GM19395 (cell line): ENCODE results near the gene APOBR.
"Not testable (repeated sequence)": the region's sequence is repeated elsewhere in the genome, so short reads cannot be mapped to it uniquely, and the experiment has no call there.

Experiments
- ATAC-seq: cut with Tn5 transposase; IDR thresholded peaks from one replicate; pipeline ENCODE4 v1.9.1; 2021; ENCODE audit warnings: mild to moderate bottlenecking, moderate library complexity; ENCODE audit not compliant: unreplicated experiment

APOBR gene, protein sequence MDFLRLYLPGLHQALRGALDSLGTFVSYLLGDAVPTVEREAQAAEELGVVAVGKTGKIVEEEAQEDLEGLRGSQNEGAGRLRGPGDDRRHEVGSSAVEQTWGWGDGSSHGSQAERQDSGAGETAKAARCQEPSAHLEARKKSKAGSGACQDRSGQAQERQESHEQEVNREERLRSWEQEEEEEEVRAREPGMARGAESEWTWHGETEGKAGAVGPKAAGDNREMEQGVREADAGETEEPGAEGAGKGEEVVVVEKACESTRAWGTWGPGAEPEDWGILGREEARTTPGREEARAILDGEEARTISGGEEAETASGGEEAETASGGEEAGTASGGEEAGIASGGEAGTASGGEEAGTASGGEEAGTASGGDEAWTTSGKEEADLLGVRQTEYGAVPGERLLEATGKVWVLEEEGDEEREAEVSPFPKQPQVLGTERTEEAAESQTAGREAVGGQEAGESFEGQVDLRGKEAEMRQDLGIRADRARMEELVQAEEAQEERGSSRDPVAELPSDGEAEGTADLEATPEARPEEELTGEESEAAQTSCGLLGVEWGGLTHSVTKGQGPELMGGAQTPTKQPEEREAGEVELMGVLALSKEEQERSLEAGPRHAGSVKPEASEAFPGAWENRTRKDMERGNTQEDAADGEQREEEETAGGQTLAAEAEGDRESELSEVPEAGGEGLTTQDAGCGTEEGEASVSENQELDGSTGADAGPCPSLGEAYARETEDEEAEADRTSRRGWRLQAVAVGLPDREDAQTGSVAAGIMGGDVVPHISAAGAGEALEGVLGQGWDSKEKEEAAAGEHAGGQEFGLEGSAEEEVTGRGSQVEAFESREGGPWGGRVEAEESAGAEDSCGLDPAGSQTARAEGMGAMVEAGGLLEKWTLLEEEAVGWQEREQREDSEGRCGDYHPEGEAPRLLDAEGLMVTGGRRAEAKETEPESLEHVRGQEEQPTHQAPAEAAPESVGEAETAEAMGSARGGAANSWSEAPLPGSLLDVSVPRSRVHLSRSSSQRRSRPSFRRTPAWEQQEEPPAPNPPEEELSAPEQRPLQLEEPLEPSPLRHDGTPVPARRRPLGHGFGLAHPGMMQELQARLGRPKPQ

DNA sequence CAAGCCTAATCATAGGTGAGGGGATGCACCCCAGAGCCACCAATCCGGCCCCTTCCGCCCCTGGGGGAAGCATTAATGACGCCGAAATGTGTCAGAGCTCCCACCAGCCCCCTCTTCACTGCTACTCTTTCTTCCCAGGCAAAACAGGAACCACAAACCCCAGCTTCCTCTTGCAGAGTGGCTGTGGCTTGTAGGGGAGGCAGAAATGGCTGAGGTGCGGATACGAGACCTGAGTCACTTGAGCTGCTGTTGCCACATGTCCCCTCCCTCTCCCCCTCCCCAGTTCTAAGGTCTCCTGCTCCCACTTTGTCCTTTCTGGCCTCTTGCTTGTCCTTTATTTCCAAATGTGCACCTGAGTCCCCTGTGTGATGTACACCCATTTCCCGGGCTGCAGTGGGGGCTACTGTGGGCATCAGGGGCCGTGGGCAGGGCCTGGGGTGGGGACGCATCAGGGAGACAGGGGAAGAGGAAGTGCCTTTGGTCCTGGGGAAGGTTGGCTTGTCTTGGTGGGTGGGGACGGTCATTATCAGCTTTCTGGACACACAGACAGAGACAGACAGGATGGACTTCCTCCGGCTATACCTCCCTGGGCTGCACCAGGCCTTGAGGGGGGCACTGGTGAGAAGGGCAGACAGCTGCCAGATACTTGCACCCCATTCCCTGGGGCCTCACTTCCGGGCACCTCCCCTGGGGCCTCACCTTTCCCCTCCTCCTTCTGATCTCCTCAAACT lies at the start of gene APOBR:
TSS of gene APOBR (plus strand) at position 523 of the 731 bp plus-strand sequence. CDS start at position 562, 39 bp downstream.
- ATAC-seq: peak; percentile 60

DNA sequence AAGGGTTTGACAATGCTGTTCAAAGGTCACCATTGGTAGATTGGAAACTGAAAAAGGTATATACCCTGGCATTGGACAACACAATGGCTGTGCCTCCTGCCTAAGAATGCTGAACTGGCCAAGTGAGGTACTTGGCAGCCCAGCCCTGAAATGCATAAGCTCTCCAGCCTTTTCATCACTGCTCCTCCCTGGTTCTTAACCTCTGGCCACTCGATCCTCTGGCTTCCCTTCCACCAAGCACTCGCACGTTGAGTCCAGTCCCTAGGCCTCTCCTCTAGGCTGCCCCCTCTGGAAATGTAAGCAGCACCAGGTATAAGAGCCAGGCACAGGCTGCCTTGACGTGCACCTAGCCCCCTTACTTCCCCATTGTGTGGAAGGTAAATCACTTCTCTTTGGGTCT lies 48.1 kb upstream of the APOBR start:
- not testable (repeated sequence) for ATAC-seq

DNA sequence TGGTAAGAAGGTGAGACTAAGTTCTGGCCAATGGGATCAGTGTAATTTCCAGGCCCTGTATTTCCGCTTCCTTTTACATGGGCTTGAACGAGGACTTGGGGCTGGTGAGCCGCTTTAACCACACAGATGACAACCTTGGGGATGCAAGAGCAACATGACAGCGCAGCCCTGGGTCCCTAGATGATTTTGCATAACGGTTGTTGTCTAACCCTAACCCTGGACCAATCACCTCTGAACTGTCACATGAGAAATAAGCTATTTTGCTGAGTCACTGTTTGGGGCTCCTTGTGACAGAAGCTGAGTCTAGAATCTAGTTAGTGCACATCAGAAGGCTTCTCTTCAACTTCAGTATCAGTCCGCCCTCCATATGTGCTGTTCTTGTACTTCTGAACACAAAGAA lies 47.4 kb upstream of the APOBR start:
- not testable (repeated sequence) for ATAC-seq

DNA sequence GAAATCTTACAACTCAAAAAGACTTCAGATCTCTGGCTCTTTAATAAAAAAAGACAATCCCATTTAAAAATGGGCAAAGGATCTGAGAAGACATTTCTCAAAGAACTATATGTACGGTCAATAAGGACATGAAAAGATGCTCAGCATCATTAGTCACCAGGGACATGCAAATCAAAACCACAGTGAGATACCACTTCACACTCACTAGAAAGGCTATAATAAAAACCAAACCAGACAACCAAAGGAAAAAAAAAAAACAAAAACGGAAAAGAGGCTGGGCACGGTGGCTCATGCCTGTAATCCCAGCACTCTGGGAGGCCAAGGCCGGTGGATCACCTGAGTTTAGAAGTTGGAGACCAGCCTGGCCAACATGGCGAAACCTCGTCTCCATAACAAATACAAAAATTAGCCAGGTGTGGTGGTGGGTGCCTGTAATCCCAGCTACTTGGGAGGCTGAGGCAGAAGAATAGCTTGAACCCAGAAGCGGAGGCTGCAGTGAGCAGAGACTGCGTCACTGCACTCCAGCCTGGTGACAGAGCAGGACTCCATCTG lies 20.7 kb upstream of the APOBR start:
- ATAC-seq: no peak

DNA sequence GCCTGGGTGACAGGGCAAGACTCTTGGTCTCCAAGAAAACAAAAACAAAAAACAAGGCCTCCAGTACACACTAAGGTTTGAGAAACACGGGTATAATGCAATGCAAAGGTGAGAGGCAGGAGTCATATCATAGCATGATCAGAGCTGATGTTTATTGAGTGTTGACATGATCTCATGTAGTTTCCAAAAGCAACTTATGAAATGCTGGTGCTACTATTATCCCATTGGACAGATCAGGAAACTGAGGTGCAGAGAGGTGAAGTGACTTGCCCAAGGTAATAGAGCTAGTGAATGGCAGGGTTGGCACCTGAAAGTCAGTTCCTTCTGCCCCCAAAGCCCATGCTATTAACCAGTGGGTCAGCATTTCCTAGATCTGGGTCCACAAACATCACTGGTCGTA lies 19.2 kb upstream of the APOBR start:
- no peak for ATAC-seq

DNA sequence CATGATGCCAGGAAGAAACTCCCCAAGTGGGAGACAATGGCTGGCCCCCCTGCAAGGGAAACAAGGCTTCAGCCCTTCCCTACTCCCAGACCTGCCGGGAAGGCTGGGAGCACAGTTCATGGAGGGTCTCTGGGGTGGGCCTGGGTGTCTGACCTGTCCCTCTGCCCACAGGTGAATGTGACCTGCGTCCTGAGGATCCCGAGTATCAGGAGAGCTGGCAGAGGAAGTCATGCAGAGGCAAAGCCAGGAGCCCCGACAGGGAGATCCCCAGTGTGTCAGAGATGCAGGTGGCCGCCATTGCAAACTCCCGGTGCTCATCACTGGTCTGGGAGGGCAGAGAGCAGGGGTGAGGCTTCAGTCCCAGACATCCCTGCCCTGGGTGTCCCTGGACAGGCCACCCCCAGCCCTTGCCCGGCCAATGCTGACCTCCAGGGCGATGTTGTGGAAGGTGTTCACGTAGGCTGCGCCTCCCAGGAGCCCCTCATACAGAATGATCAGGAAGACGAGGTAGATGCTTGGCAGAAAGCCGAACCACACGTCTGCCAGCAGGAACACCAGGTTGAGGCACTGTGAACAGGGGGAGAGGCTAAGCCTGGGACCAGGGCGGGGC lies 17.0 kb upstream of the APOBR start:
- ATAC-seq: no peak

DNA sequence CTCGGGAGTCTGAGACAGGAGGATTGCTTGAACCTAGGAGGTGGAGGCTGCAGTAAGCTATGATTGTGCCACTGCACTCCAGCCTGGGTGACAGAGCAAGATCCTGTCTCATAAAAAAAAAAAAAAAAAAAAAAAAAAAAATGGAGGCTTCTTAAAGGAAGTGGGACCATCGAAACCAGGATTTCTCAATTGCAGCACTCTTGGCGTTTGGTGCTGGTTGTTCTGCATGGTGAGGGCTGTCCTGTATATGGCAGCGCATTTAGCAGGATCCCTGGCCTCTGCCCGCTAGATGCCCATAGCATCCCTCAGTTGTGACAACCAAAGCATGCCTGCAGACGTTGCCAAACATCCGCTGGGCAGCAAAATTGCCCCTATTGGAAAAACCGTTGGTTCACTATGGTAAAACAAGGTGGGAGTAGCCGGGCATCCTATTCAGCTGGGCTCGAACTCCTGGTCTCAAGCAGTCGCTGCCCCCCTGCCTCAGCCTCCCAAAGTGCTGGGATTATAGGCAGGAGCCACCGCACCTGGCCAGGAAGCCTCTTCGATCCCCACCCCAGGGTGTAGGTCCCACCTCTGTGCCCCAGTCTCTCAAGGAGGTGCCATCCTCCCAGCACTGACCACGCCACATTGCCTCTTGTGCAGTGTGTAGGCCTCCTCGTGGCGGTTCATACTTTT lies 15.8 kb upstream of the APOBR start:
- ATAC-seq: no peak

DNA sequence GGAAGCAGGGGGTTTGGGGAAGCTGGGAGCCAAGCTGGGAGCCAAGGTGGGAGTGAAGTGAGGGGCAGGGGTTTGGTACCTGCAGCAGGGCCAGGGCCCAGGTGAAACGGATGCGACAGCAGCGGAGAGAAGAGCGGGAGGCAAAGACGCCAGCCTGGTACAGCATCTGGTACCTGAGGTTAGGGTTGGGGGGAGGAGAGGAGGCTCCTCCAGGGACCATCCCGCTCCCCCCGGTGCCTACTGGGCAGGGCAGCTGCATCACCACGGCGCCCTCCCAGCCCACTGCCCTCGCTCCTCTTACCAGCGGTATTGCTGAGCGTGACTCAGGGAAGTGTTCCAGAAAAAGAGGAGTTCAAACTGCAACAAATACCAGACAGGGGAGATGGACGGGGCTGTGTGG lies 12.4 kb upstream of the APOBR start:
- ATAC-seq: no peak

DNA sequence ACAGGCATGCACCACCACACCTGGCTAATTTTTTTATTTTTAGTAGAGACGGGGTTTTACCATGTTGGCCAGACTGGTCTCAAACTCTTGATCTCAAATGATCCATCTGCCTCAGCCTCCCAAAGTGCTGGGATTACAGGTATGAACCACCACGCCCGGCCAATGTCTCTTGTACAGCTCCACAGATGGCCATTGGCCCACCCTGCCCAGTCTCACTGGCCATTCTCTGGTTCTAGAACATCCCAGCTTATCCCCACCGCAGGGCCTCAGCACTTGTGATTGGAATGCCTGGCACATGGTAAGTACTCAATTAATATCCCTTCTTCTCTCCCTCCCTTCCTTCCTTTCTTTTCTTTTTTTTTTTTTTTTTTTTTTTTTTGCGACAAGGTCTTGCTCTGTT lies 11.1 kb upstream of the APOBR start:
- not testable (repeated sequence) for ATAC-seq

DNA sequence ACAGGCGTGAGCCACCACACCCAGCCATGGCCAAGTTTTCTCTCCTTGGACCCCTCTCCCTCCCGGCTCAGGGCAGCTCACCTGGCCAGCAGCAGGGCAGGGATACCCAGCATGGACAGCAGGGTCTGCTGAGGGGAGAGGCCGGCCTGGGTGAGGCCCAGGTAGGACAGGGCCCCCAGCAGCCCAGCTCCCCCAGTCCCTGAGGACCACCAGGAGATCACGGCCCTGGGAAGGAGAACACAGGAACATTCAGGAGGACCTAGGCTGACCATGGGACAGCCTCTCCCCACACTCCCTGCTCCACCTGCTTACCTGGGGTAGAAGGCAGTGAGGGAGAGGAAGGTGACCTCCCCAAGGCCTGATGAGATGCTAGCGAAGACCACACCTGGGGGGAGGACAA lies 8.2 kb upstream of the APOBR start:
- no peak for ATAC-seq

DNA sequence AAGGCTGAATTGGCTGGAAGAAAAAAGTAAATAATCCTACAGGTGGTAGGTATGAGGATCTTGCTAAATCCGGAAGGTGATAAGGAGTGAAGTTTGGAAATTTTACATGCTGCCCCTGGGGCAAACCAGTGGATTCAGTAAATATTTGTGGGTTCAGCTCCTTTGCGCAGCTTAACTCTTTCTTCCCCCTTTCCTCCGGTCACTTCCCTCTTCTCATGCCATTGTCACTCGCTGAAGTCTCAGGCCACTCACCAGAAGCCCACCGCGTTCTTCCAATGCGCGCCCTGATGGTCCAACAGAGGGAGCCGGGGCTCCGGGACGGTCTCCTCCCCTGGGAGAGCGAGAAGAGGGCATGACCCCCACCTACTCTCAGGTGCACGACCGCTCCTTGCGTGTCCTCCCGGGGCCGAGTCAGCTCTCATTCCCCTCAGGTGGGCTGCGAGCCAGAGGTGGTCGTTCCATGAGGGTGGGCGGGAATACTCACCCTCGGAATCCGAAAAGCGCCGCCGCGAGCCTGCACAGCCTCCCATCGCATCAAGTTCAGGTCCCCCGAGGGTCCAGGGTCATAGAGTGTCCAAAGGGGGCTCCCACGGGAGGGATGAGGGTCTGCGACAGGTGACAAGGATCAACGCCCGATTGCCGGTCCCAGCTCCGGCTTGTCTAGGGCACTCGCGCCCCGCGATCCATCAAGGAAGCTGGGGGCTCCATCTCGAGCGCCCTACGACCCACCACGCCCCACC lies 3.0 kb upstream of the APOBR start:
- ATAC-seq: peak; percentile 4

DNA sequence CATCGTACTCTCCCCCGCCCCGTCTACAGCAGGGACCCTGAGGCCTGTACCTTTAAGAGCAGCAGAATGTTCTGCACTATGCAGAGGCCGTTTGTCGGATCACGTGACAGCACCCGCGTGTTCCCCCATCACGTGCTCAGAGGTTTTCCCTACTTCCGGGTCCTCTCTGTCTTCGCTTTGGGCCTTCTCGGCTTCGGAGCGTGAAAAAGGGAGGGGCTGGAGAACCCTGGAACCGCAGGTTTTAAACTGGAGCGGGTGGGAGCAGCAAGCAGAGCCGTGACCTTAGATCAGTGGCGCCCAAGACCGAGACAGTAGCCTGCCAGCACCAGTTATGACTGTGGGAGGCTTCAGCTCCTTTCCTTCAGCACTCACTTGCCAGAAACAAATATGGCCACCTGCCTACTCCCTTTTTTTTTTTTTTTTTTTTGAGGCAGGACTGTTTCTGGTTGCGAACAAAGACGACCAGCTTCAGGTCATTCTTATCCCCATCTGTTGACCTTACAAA lies 2.4 kb upstream of the APOBR start, which contains the start of gene CLN3:
TSS of gene CLN3 (minus strand) at position 105 of the 505 bp plus-strand sequence. CDS start 315 bp downstream, outside the sequence.
- peak; percentile 75 for ATAC-seq

DNA sequence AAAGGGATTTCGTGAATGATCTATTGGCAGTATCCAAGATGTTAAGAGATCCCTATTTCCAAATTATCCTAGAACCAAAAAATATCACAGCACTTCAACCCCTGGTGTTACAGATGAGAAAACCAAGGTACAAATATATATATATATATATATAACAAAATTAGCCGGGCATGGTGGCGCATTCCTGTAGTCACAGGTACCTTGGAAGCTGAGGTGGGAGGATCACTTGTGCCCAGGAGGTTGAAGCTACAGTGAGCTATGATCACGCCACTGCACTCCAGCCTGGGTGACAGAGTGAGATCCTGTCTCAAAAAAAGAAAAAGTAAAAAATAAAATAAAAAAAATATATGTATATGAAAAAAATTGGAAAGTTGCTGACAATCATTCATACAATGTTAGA lies 1.9 kb upstream of the APOBR start:
- ATAC-seq: no peak

DNA sequence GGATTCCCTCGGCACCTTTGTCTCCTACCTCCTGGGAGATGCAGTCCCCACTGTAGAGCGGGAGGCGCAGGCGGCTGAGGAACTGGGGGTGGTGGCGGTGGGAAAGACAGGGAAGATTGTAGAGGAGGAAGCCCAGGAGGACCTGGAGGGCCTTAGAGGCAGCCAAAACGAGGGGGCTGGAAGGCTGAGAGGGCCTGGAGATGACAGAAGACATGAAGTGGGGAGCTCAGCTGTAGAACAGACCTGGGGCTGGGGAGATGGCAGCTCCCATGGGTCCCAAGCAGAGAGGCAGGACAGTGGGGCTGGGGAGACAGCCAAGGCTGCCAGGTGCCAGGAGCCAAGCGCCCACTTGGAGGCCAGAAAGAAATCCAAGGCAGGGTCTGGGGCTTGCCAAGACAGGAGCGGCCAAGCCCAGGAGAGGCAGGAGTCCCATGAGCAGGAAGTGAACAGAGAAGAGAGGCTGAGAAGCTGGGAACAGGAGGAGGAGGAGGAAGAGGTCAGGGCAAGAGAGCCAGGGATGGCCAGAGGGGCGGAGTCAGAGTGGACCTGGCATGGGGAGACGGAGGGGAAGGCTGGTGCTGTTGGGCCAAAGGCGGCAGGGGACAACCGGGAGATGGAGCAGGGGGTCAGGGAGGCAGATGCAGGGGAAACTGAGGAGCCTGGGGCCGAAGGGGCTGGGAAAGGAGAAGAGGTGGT lies 803 bp downstream of the APOBR start:
- ATAC-seq: no peak

DNA sequence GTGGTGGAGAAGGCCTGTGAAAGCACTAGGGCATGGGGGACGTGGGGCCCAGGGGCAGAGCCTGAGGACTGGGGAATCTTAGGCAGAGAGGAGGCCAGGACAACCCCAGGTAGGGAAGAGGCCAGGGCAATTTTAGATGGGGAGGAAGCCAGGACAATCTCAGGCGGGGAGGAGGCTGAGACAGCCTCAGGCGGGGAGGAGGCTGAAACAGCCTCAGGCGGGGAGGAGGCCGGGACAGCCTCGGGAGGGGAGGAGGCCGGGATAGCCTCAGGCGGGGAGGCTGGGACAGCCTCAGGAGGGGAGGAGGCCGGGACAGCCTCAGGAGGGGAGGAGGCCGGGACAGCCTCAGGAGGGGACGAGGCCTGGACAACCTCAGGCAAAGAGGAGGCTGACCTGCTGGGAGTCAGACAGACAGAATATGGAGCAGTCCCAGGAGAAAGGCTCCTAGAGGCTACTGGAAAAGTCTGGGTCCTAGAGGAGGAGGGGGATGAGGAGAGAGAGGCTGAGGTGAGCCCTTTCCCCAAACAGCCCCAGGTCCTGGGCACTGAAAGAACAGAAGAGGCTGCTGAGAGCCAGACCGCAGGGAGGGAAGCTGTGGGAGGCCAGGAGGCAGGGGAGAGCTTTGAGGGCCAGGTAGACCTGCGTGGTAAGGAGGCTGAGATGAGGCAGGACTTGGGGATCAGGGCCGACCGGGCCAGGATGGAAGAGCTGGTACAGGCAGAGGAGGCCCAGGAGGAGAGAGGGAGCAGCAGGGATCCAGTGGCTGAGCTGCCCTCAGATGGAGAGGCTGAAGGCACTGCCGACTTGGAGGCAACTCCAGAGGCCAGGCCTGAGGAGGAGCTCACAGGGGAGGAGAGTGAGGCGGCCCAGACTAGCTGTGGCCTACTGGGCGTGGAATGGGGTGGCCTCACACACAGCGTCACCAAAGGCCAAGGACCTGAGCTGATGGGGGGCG lies 1.6 kb downstream of the APOBR start:
- no peak for ATAC-seq

DNA sequence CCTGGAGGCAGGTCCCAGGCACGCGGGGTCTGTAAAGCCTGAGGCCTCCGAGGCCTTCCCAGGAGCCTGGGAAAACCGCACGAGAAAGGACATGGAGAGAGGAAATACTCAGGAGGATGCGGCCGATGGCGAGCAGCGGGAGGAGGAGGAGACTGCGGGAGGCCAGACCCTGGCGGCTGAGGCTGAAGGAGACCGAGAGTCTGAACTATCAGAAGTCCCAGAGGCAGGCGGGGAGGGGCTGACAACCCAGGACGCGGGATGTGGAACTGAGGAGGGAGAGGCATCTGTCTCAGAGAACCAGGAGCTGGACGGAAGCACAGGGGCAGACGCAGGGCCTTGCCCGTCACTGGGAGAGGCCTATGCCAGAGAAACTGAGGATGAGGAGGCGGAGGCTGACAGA lies 2.4 kb downstream of the APOBR start:
- ATAC-seq: no peak

DNA sequence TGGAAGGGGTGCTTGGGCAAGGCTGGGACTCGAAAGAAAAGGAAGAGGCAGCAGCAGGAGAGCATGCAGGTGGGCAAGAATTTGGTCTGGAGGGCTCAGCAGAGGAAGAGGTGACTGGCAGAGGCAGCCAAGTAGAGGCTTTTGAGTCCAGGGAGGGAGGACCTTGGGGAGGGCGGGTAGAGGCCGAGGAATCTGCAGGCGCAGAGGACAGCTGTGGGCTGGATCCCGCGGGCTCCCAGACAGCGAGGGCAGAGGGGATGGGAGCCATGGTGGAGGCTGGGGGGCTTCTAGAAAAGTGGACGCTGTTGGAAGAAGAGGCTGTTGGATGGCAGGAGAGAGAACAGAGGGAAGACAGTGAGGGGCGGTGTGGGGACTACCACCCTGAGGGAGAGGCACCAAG lies 2.9 kb downstream of the APOBR start:
- ATAC-seq: no peak
